ENCODE data around the gene AVP. TPM values are rescaled to one million over a fixed set of nuclear protein-coding genes. Genes with fewer than 3 reads are reported as not detected.

Gene AVP
- total RNA-seq, 1 experiment from 2014 or later = not detected

DNA sequence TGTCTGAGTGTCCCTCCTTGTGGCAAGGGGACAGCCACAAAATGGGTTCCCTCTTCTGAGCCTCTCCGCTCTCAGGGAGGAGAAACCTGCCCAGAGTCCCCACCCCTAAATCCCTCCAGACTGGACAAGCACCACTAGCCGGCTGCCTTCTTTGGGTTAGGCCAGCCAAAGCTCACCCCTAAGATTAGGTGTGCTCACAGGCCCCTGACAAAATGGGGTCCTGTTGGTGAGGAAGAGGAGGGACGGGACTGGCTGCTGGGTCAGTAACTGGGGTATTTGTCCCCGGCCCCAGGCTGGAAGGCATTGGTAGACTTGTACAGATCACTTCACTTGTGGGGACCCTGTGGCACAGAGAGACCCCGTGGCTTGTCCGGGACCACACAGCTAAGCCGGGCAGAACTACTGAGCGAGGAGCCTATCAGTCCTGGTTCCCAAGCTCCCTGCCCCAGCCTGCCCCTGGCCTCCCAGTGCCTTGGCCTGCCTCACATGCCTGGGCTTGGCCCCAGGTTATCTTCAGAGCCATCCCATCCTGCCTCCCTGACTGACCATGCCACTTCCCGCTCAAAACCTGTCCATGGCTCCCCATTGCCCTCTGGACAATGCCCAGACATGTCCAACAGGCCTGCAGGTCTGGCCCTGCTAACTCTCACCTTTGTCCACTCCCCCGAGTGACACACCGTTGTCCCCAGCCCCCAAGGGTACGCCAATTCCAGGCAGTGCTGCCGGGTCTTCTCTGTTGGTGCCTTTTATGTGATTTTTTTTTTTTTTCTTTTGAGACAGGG is 10.5 kb upstream of the AVP start:
- Histone ChIP-seq H3K23ac (ENCODE audit: insufficient read length, low read depth, low read length) (no peak overlapping the region), H3K18ac (ENCODE audit: insufficient read length, low read depth, low read length) (no peak overlapping the region), H3K4me2 (ENCODE audit: insufficient read depth, insufficient read length, low read length) (no peak overlapping the region), H2BK5ac (ENCODE audit: insufficient read length, low read length) (no peak overlapping the region), H3K79me1 (ENCODE audit: insufficient read depth, low read depth, low read length, poor library complexity, severe bottlenecking) (no peaks in the 10 kb centered on the region), H3K23me2 (ENCODE audit: insufficient read length, low read depth, low read length, poor library complexity, severe bottlenecking) (peaks cover 11% of the 10 kb centered on the region), H2BK12ac (ENCODE audit: insufficient read length, low read depth, low read length) (no peak overlapping the region), H3K14ac (ENCODE audit: insufficient read depth, low read length) (no peak overlapping the region), H3K4me1 (ENCODE audit: insufficient read depth, low read length) (no peaks in the 10 kb centered on the region), H4K20me1 (ENCODE audit: control insufficient read depth, insufficient read depth, insufficient read length) (no peaks in the 10 kb centered on the region), H3K9ac (ENCODE audit: extremely low read depth, insufficient read length, low read length) (no peak overlapping the region), H2BK20ac (ENCODE audit: low read depth, low read length, poor library complexity, severe bottlenecking) (no peak overlapping the region), H3K27ac (ENCODE audit: insufficient read length, low read depth, low read length) (no peak overlapping the region), H3K27me3 (ENCODE audit: insufficient read depth, low read length) (no peaks in the 10 kb centered on the region), H3T11ph (ENCODE audit: low read length) (no peak overlapping the region), H4K8ac (replicated peaks; ENCODE audit: insufficient read length, low read depth, low read length) (no peak overlapping the region), H2BK120ac (ENCODE audit: low read depth, low read length, poor library complexity, severe bottlenecking) (no peak overlapping the region), H2BK15ac (ENCODE audit: low read depth, low read length) (no peak overlapping the region), H2AK5ac (ENCODE audit: insufficient read length, low read length) (no peak overlapping the region), H4K91ac (ENCODE audit: insufficient read length, low read depth, low read length) (no peak overlapping the region), H3K4ac (ENCODE audit: low read depth, low read length) (no peak overlapping the region), H4K5ac (ENCODE audit: insufficient read length, low read depth, low read length) (no peak overlapping the region), H2AFZ (ENCODE audit: low read length) (no peak overlapping the region), H3K56ac (ENCODE audit: insufficient read length, low read depth, low read length) (no peak overlapping the region), H3K79me2 (ENCODE audit: insufficient read depth, low read length) (no peaks in the 10 kb centered on the region), H3K9me3 (ENCODE audit: control insufficient read depth, low read depth, low read length) (no peaks in the 10 kb centered on the region)
- no peak for DNase-seq
- Mint-ChIP-seq H3K9me3 (no peaks in the 10 kb centered on the region), H3K36me3 (ENCODE audit: insufficient read depth in 1 of 3, low read depth in 3 of 3) (no peaks in the 10 kb centered on the region), H3K27ac (peak overlapping the region in 1 of 3 experiments; percentile 61; a peak in 2 of 7 replicates), H3K4me3 (no peak overlapping the region), H3K4me1 (peaks cover 0 to 5% of the 10 kb centered on the region in 2 experiments; a peak in 2 of 4 replicates), H3K27me3 (ENCODE audit: low read depth) (peaks cover 13% of the 10 kb centered on the region)
- TF ChIP-seq, protein P1, sequence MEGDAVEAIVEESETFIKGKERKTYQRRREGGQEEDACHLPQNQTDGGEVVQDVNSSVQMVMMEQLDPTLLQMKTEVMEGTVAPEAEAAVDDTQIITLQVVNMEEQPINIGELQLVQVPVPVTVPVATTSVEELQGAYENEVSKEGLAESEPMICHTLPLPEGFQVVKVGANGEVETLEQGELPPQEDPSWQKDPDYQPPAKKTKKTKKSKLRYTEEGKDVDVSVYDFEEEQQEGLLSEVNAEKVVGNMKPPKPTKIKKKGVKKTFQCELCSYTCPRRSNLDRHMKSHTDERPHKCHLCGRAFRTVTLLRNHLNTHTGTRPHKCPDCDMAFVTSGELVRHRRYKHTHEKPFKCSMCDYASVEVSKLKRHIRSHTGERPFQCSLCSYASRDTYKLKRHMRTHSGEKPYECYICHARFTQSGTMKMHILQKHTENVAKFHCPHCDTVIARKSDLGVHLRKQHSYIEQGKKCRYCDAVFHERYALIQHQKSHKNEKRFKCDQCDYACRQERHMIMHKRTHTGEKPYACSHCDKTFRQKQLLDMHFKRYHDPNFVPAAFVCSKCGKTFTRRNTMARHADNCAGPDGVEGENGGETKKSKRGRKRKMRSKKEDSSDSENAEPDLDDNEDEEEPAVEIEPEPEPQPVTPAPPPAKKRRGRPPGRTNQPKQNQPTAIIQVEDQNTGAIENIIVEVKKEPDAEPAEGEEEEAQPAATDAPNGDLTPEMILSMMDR (conservative IDR thresholded peaks at IDR 0.05) = no peak
- no CpG with 5 or more reads among the region's 13 CpGs for WGBS (ENCODE audit: extremely low coverage, insufficient read length, low lambda C conversion rate)

Data from H9 (cell line).